Measurements from ENCODE around the gene TNKS1BP1.

GRCh38 chr11:57336111-57336666 lies 11.4 kb upstream of the TNKS1BP1 start:
- TF ChIP-seq POLR2AphosphoS5 (IDR thresholded peaks at IDR 0.05; ENCODE audit: low read depth, low read length) (no peak), YY1 (IDR thresholded peaks at IDR 0.05; ENCODE audit: low read depth, low read length) (no peak), JUND (IDR thresholded peaks at IDR 0.05; ENCODE audit: low read length) (no peak)
